IPS-18a (cell line): ENCODE data around the gene MRPL24.
A peak's percentile ranks its signal among the peaks of the same experiment; 100 is the strongest.

ENCODE experiments used
- H3K27ac ChIP-seq: one replicate; pipeline ENCODE4 v1.5.1; 2013; ENCODE audit warnings: low read length
- H3K27me3 ChIP-seq: one replicate; pipeline ENCODE4 v1.6.1; 2013; ENCODE audit warnings: mild to moderate bottlenecking, low read length; ENCODE audit not compliant: control insufficient read depth, insufficient read depth
- H3K36me3 ChIP-seq: one replicate; pipeline ENCODE4 v1.6.1; 2013; ENCODE audit warnings: low read depth, low read length; ENCODE audit not compliant: control insufficient read depth
- H3K4me1 ChIP-seq: one replicate; pipeline ENCODE4 v1.6.1; 2013; ENCODE audit warnings: low read depth, low read length; ENCODE audit not compliant: control insufficient read depth
- H3K4me3 ChIP-seq: one replicate; pipeline ENCODE4 v1.5.1; 2013; ENCODE audit warnings: low read length
- H3K9ac ChIP-seq: one replicate; pipeline ENCODE4 v1.6.1; 2013; ENCODE audit warnings: mild to moderate bottlenecking, low read length, moderate library complexity
- H3K9me3 ChIP-seq: one replicate; pipeline ENCODE4 v1.6.1; 2013; ENCODE audit warnings: low read depth, low read length; ENCODE audit not compliant: control insufficient read depth

MRPL24 gene

DNA sequence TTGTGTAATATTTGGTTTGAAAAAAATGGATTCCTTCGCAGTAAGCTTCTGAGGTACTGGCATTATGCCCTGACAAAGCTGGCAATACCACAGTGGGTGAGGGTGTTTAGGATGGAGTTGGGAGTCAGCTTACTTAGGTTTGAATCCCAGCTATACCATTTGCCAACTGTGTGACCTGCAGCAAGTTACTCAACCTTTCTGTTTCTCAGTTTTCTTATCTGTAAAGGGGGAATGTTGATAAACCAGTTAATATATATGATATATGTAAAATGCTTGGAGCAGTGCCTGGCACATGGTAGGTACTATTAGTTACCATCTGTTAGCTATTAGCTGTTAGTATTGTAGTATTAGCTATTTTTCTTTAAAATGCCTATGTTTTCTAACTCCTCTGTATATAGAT is 15.5 kb upstream of the MRPL24 start:
- Histone ChIP-seq H3K4me3 (no peak overlapping the region), H3K9me3 (no peaks in the 10 kb centered on the region), H3K36me3 (no peaks in the 10 kb centered on the region), H3K27me3 (no peaks in the 10 kb centered on the region), H3K27ac (no peak overlapping the region), H3K4me1 (peaks cover 15% of the 10 kb centered on the region), H3K9ac (no peak overlapping the region)

GRCh38 chr1:156755527-156755950 is 14.7 kb upstream of the MRPL24 start:
- Histone ChIP-seq H3K9ac (no peak overlapping the region), H3K4me3 (no peak overlapping the region), H3K36me3 (no peaks in the 10 kb centered on the region), H3K9me3 (no peaks in the 10 kb centered on the region), H3K27me3 (no peaks in the 10 kb centered on the region), H3K4me1 (peaks cover 15% of the 10 kb centered on the region), H3K27ac (no peak overlapping the region)

- no peaks in the 10 kb centered on the region for H3K36me3 ChIP-seq
- no peaks in the 10 kb centered on the region for H3K27me3 ChIP-seq
- H3K9ac ChIP-seq = no peak overlapping the region
- no peaks in the 10 kb centered on the region for H3K9me3 ChIP-seq
- H3K4me3 ChIP-seq = no peak overlapping the region
- H3K27ac ChIP-seq = no peak overlapping the region
- peaks cover 21% of the 10 kb centered on the region for H3K4me1 ChIP-seq
Observed at GRCh38 chr1:156754219-156754618, 13.3 kb upstream of the MRPL24 start.

GRCh38 chr1:156752843-156753482 is 12.1 kb upstream of the MRPL24 start:
- no peaks in the 10 kb centered on the region for H3K9me3 ChIP-seq
- H3K36me3 ChIP-seq = no peaks in the 10 kb centered on the region
- no peaks in the 10 kb centered on the region for H3K27me3 ChIP-seq
- no peak overlapping the region for H3K27ac ChIP-seq
- H3K4me1 ChIP-seq = peaks cover 33% of the 10 kb centered on the region
- peak overlapping the region; percentile 99 for H3K9ac ChIP-seq
- peak overlapping the region; percentile 100 for H3K4me3 ChIP-seq

DNA sequence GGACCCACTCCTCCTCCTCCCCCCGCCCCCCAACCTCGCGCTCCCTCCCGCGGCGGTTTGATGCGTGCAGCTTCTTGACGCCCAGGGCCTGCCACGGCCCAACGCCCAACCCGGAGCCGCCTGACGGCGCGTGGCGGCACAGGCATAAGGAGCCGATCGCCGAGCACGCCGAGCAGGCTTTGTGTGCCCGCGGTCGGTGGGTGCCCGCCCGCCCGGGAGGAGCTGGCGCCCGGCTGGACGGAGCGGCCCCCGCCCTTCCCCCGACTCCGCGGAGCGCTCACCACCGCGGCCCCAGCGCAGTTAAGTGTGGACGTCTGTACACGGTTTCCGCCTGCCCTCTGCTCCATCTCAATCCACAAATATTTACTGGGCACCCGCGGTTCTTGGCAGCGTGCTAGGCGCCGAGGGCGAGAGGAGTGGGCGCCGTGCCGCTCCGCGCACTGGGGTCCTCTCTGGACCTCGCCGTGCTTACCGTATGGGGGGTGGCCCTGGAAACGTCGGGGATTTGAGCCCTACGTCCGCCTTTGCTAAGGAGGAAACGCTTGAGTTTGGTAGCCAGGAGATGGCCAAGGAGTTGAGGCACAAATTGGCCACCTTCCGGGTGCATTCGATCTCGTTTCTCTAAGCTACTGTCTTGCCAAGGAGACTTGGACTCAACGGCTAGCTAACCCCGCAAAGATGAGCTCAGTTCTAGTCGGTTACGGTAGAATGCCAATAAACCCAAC is 11.0 kb upstream of the MRPL24 start:
- Histone ChIP-seq H3K4me3 (peak overlapping the region; percentile 100), H3K36me3 (no peaks in the 10 kb centered on the region), H3K9me3 (no peaks in the 10 kb centered on the region), H3K27ac (peak overlapping the region; percentile 96), H3K9ac (peak overlapping the region; percentile 99), H3K4me1 (peaks cover 41% of the 10 kb centered on the region), H3K27me3 (no peaks in the 10 kb centered on the region)

GRCh38 chr1:156751451-156751756 is 10.5 kb upstream of the MRPL24 start, which contains the start of gene HDGF:
HDGF (minus strand) TSS chr1:156751675; CDS start chr1:156751429, 246 bp downstream.
- Histone ChIP-seq H3K27ac (peak within 1 kb of the TSS; percentile 96), H3K9me3 (no peaks in the 10 kb centered on the region), H3K27me3 (no peaks in the 10 kb centered on the region), H3K4me1 (peaks cover 42% of the 10 kb centered on the region), H3K36me3 (no peaks in the 10 kb centered on the region), H3K9ac (peak within 1 kb of the TSS; percentile 99), H3K4me3 (peak within 1 kb of the TSS; percentile 100)

DNA sequence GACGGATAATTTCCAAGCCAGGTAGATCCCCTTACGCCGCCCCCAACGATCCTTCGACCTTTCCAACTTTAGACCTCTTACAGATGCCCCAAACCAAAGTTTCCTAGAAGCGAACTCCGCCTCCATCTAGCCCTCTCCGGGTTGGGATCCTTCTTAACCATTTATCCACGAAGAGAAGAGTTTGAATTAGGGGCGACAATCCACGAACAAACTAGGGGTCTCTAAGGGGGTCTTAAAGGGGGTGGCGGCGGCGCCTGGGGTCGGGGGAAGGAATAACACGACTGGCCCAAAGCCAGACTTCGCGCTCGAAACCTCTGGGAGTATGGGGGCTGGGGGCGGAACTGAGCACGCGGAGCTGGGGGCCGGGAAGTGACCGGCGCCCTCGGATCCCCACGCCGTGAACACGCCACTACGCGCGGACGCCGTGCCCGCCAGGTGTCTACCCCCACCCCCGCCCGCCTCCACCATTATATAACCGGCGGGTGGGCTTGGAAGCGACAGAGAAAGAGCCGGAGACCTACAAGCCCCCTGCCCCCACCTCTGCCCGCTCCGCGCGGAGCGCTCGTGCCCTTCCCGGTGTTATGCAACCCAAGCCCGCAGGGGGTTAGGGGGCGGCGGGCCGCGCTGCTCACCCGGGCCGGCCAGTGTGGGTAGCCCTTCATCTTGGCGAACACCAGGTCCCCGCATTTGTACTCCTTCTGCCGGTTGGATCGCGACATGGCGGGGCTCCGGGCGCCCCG is 10.0 kb upstream of the MRPL24 start:
- peak overlapping the region; percentile 99 for H3K9ac ChIP-seq
- peak overlapping the region; percentile 100 for H3K4me3 ChIP-seq
- H3K27ac ChIP-seq = peak overlapping the region; percentile 51
- H3K27me3 ChIP-seq = no peaks in the 10 kb centered on the region
- peaks cover 47% of the 10 kb centered on the region for H3K4me1 ChIP-seq
- H3K36me3 ChIP-seq = no peaks in the 10 kb centered on the region
- no peaks in the 10 kb centered on the region for H3K9me3 ChIP-seq

DNA sequence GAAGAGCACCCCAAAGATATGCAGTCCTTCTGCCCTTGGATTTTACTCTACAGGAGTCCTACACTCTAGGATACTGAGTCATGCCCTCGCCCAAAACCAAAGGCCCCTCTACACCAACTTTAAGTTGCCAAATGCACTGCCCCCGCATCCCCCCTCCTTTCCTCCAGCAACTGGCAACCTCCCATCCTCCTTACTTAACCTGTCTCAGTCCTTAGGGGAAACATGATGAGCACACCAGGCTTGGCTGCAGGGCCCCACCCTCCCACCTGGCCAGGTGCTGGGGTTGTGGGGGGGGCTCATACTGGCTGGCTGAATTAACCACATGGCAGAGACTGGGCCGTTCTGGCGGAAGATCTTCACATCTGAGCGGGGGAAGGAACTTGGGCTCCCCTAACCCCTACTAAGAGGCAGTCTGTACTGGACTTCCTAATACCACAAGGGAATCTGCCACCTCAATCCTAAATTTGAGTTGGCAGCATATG is 9.3 kb upstream of the MRPL24 start:
- peak overlapping the region; percentile 100 for H3K4me3 ChIP-seq
- peaks cover 53% of the 10 kb centered on the region for H3K4me1 ChIP-seq
- no peaks in the 10 kb centered on the region for H3K9me3 ChIP-seq
- no peaks in the 10 kb centered on the region for H3K36me3 ChIP-seq
- peak overlapping the region; percentile 51 for H3K27ac ChIP-seq
- peak overlapping the region; percentile 99 for H3K9ac ChIP-seq
- no peaks in the 10 kb centered on the region for H3K27me3 ChIP-seq

GRCh38 chr1:156749419-156750118 is 8.7 kb upstream of the MRPL24 start:
- H3K27ac ChIP-seq = no peak overlapping the region
- H3K27me3 ChIP-seq = no peaks in the 10 kb centered on the region
- H3K9ac ChIP-seq = peak overlapping the region; percentile 99
- peak overlapping the region; percentile 100 for H3K4me3 ChIP-seq
- H3K4me1 ChIP-seq = peaks cover 54% of the 10 kb centered on the region
- no peaks in the 10 kb centered on the region for H3K36me3 ChIP-seq
- H3K9me3 ChIP-seq = no peaks in the 10 kb centered on the region

- peaks cover 5% of the 10 kb centered on the region for H3K36me3 ChIP-seq
- peak overlapping the region; percentile 100 for H3K4me3 ChIP-seq
- no peak overlapping the region for H3K27ac ChIP-seq
- H3K4me1 ChIP-seq = peaks cover 54% of the 10 kb centered on the region
- no peak overlapping the region for H3K9ac ChIP-seq
- H3K27me3 ChIP-seq = no peaks in the 10 kb centered on the region
- no peaks in the 10 kb centered on the region for H3K9me3 ChIP-seq
Observed at GRCh38 chr1:156748670-156749418, 8.0 kb upstream of the MRPL24 start.
